SK-N-SH (cell line): ENCODE measurements around the gene MED15. TPM values are rescaled to one million over a fixed set of nuclear protein-coding genes. Genes with fewer than 3 reads are reported as not detected.

ENCODE experiments used
- CTCF ChIA-PET: fragments of 300-600, 350-600 bp; formaldehyde crosslinking; extraction: SDS; loops from one replicate; lab custom pipeline; 2021; lab: Yijun Ruan, JAX
- POLR2A ChIA-PET: fragments of 350-600 bp; sonication (Branson Sonifier 250); formaldehyde crosslinking; extraction: SDS; loops from one replicate; lab custom pipeline; 2020; ENCODE audit warnings: antibody characterized with exemption, inconsistent platforms; lab: Yijun Ruan, JAX
- DNase-seq: peaks from one replicate; pipeline ENCODE4 v3.0.0; 2012
- H2AFZ ChIP-seq: fragments of 200-600 bp; sonication (generic); 2 replicates; pipeline ENCODE4 v1.8.1; 2016; ENCODE audit warnings: antibody characterized with exemption, mild to moderate bottlenecking, low read depth
- H3F3A ChIP-seq: fragments of 200-600 bp; sonication (generic); replicated peaks from 2 replicates; pipeline ENCODE3; 2016; ENCODE audit warnings: antibody characterized with exemption, mild to moderate bottlenecking; ENCODE audit not compliant: insufficient read depth
- H3K27ac ChIP-seq, 2 experiments: fragments of 200-500 bp in 1 of 2; fragments of 200-600 bp in 1 of 2; sonication (Bioruptor generic) in 1 of 2; sonication (generic), shearing (Covaris generic) in 1 of 2; 2 replicates each; pipeline versions ENCODE4 v1.5.1 to v1.6.1; 2014 to 2016; ENCODE audit warnings: low read depth in 2 of 2, inconsistent platforms in 1 of 2, low read length in 1 of 2, mild to moderate bottlenecking in 1 of 2, mixed read lengths in 1 of 2
- H3K27me3 ChIP-seq: fragments of 200-600 bp; sonication (generic), shearing (Covaris generic); 2 replicates; pipeline ENCODE4 v1.6.1; 2016; ENCODE audit warnings: mixed run types; ENCODE audit not compliant: insufficient read depth
- H3K36me3 ChIP-seq, 2 experiments: fragments of 200-500 bp in 1 of 2; fragments of 200-600 bp in 1 of 2; sonication (Bioruptor generic) in 1 of 2; sonication (generic) in 1 of 2; replicated peaks in 1 of 2; 2 replicates each; pipeline versions ENCODE3 to v1.5.1; 2014 to 2016; ENCODE audit warnings: low read length in 1 of 2, mild to moderate bottlenecking in 1 of 2; ENCODE audit not compliant: insufficient read depth in 2 of 2, control insufficient read depth in 1 of 2
- H3K4me1 ChIP-seq, 2 experiments: fragments of 200-500 bp in 1 of 2; fragments of 200-600 bp in 1 of 2; sonication (Bioruptor generic) in 1 of 2; sonication (generic), shearing (Covaris generic) in 1 of 2; 2 replicates each; pipeline versions ENCODE4 v1.5.1 to v1.6.1; 2014 to 2016; ENCODE audit warnings: low read depth in 1 of 2, low read length in 1 of 2, mixed run types in 1 of 2; ENCODE audit not compliant: insufficient read depth in 2 of 2, control insufficient read depth in 1 of 2
- H3K4me2 ChIP-seq: fragments of 200-600 bp; sonication (generic), shearing (Covaris generic); 2 replicates; pipeline ENCODE4 v1.6.1; 2017; ENCODE audit warnings: mixed run types
- H3K4me3 ChIP-seq, 2 experiments: fragments of 200-500 bp in 1 of 2; fragments of 200-600 bp in 1 of 2; sonication (Bioruptor generic) in 1 of 2; sonication (generic), shearing (Covaris generic) in 1 of 2; 2 replicates each; pipeline versions ENCODE4 v1.5.1 to v1.8.1; 2014 to 2016; ENCODE audit warnings: low read depth in 2 of 2, inconsistent platforms in 1 of 2, low read length in 1 of 2, mild to moderate bottlenecking in 1 of 2, mixed read lengths in 1 of 2, moderate library complexity in 1 of 2
- H3K79me2 ChIP-seq: fragments of 200-600 bp; sonication (generic); 2 replicates; pipeline ENCODE4 v1.8.1; 2017; ENCODE audit warnings: mild to moderate bottlenecking; ENCODE audit not compliant: insufficient read depth
- H3K9ac ChIP-seq: fragments of 200-600 bp; sonication (generic); 2 replicates; pipeline ENCODE4 v1.6.1; 2017; ENCODE audit warnings: mixed run types
- H3K9me2 ChIP-seq: fragments of 200-600 bp; sonication (generic); 2 replicates; pipeline ENCODE4 v1.6.1; 2017; ENCODE audit warnings: mixed run types
- H3K9me3 ChIP-seq: fragments of 200-600 bp; sonication (generic); 2 replicates; pipeline ENCODE4 v1.6.1; 2017; ENCODE audit warnings: mixed run types, mild to moderate bottlenecking, moderate library complexity
- H4K20me1 ChIP-seq: fragments of 200-600 bp; sonication (generic); 2 replicates; pipeline ENCODE4 v1.6.1; 2017; ENCODE audit warnings: mild to moderate bottlenecking, mixed run types; ENCODE audit not compliant: insufficient read depth
- EP300 ChIP-seq, 2 experiments: IDR thresholded peaks; 2 replicates each; pipeline versions ENCODE4 v1.4.0 to v1.6.1; 2012; ENCODE audit warnings: borderline replicate concordance in 1 of 2, low read depth in 1 of 2, low read length in 1 of 2
- EZH2phosphoT487 ChIP-seq: fragments of 200-600 bp; sonication (generic); IDR thresholded peaks from 2 replicates; pipeline ENCODE4 v1.6.1; 2017; ENCODE audit warnings: low read depth, mixed run types, mild to moderate bottlenecking, antibody characterized with exemption, moderate library complexity, borderline replicate concordance
- FOXJ3 ChIP-seq: sonication (generic); formaldehyde crosslinking; IDR thresholded peaks from 2 replicates; pipeline ENCODE4 v1.5.1; 2020; ENCODE audit warnings: mild to moderate bottlenecking, missing genetic modification reagents
- GABPA ChIP-seq: IDR thresholded peaks from 2 replicates; pipeline ENCODE4 v1.4.0; 2012; ENCODE audit warnings: low read depth, mild to moderate bottlenecking
- MXI1 ChIP-seq: IDR thresholded peaks from 2 replicates; pipeline ENCODE4 v1.6.1; 2012; ENCODE audit warnings: mild to moderate bottlenecking, low read depth, low read length, improper control_type of control experiment
- NFIC ChIP-seq: IDR thresholded peaks from 2 replicates; pipeline ENCODE4 v1.4.0; 2012; ENCODE audit warnings: borderline replicate concordance
- NRF1 ChIP-seq: IDR thresholded peaks from 2 replicates; pipeline ENCODE4 v1.6.1; 2012; ENCODE audit warnings: low read depth, mild to moderate bottlenecking, low read length
- POLR2AphosphoS5 ChIP-seq: IDR thresholded peaks from 2 replicates; pipeline ENCODE4 v1.6.1; 2012; ENCODE audit warnings: low read depth, low read length
- RAD21 ChIP-seq: IDR thresholded peaks from 2 replicates; pipeline ENCODE4 v1.6.1; 2012; ENCODE audit warnings: mild to moderate bottlenecking, low read length
- RFX5 ChIP-seq: IDR thresholded peaks from 2 replicates; pipeline ENCODE4 v1.6.1; 2012; ENCODE audit warnings: mild to moderate bottlenecking, improper control_type of control experiment, low read length
- RXRA ChIP-seq: IDR thresholded peaks from 2 replicates; pipeline ENCODE4 v1.4.0; 2012; ENCODE audit warnings: low read depth, mild to moderate bottlenecking, borderline replicate concordance
- SIN3A ChIP-seq: IDR thresholded peaks from 2 replicates; pipeline ENCODE4 v1.6.1; 2012; ENCODE audit warnings: low read depth, mild to moderate bottlenecking, low read length, moderate library complexity, borderline replicate concordance
- SMC3 ChIP-seq: IDR thresholded peaks from 2 replicates; pipeline ENCODE4 v1.6.1; 2012; ENCODE audit warnings: low read depth, low read length, improper control_type of control experiment
- TCF12 ChIP-seq: IDR thresholded peaks from 2 replicates; pipeline ENCODE4 v1.4.0; 2012
- TEAD4 ChIP-seq: IDR thresholded peaks from 2 replicates; pipeline ENCODE4 v1.4.0; 2012; ENCODE audit warnings: mild to moderate bottlenecking, borderline replicate concordance; ENCODE audit not compliant: insufficient read depth
- ZBTB33 ChIP-seq: IDR thresholded peaks from 2 replicates; pipeline ENCODE4 v1.4.0; 2012; ENCODE audit warnings: low read depth, borderline replicate concordance
- WGBS: methylation state at CpG from one replicate; pipeline ENCODE4 v1.1.6; 2017; ENCODE audit warnings: low lambda C conversion rate; 5-methylcytosine and 5-hydroxymethylcytosine counted together
- polyA plus RNA-seq, 3 experiments: library from polyadenylated mRNA; depleted of rRNA; stranded (reverse); fragments of >200 nt; gene quantifications; 2 replicates each; pipeline ENCODE4 v1.2.3, GENCODE V29; 2012
- TF ChIP-seq, protein P1 (sequence below): IDR thresholded peaks from 2 replicates; pipeline ENCODE4; 2012
- TF ChIP-seq, protein P2 (sequence below): fragments of 200-600 bp; sonication (generic); IDR thresholded peaks from 2 replicates; pipeline ENCODE4 v1.6.1; 2017; ENCODE audit warnings: antibody characterized with exemption, mild to moderate bottlenecking, moderate library complexity

The MED15 gene
- polyA plus RNA-seq, 1 of the 3 experiments (the other 2 are of a cell fraction), result 45.1 TPM

DNA sequence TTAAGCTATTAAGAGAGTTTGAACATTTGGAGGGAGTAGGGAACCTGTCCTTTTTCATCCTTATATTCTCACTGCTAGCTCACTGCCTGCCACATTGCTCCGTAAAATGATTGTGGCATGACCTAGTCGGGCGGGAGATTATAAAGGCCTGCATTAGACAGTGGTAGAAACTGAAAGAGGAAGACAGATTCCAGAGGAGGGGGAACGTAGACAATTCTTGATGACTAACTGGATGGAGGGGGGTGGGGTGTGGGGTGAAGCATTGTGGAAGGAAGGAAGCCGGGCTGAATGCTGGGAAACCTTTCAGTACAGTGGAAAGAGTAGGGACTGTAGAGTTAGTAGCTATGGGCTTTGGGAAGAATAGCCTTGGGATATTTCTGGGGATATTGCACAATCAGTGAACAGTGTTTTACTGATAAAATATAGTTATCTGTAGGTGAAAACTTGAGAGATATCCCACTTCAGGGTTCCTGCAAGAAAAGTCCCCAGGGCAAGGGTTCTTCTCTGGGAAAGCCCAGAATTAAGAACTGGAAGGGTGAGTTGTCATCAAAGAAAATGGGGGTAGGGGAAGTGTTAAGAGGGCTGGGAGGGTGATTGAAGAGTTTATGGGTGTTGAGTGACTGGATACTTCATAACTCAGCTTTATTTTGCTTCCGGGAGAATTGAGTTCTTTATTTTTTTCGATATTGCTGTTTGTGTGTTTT, 2.1 kb downstream of the MED15 start (continued):
- TF ChIP-seq, protein P1, sequence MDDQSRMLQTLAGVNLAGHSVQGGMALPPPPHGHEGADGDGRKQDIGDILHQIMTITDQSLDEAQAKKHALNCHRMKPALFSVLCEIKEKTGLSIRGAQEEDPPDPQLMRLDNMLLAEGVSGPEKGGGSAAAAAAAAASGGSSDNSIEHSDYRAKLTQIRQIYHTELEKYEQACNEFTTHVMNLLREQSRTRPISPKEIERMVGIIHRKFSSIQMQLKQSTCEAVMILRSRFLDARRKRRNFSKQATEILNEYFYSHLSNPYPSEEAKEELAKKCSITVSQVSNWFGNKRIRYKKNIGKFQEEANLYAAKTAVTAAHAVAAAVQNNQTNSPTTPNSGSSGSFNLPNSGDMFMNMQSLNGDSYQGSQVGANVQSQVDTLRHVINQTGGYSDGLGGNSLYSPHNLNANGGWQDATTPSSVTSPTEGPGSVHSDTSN, result peak; percentile 19; the same call in 1 of the 2 replicates
- no peak for TF ChIP-seq RXRA
- no peak; a peak in 1 of 4 replicates for TF ChIP-seq EP300 (IDR thresholded peaks at IDR 0.05; ENCODE audit: borderline replicate concordance in 1 of 2, low read depth in 1 of 2, low read length in 1 of 2)
- TF ChIP-seq SMC3, result no peak
- TF ChIP-seq TCF12, result peak; percentile 56
- TF ChIP-seq SIN3A, result peak; percentile 91
- TF ChIP-seq RAD21, result no peak

DNA sequence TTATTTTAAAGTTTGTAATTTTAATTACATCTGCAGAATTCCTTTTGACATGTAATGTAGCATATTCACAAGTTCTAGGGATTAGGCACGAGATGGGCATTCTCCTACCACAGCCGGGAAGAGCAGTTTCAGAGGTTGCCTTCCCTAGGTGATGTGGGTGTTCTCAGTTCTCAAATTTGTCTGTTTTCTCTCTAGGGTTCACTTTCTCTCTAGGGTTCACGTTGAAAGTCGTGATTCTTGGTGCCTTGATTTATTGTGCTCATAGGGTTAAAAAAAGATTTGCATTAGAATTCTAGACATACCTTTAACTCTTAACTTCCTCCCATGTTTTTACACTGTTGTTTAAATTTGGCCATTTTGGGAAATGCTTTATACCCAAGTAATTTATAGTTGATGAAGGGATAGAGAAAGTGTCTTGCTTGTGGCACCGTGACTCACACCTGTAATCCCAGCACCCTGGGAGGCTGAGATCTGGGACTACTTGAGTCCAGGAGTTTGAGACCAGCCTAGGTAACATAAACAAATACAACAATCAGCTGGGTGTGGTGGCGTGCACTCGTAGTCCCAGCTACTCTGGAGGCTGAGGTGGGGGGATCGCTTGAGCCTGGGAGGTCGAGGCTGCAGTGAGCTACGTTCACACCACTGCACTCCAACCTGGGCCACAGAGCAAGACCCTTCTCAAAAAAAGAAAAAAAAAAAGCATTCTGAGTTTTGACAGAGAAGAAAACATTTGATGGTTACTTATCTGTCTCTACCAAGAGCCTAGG, 3.6 kb downstream of the MED15 start:
- ChIA-PET CTCF (interaction anchor here (0.9 to 1.3 kb wide), 2 partner anchors 9 to 51 kb away, joined by 3 read pairs; no protein-coding TSS in a partner anchor), POLR2A (no interaction called here)
- H3F3A ChIP-seq, result peaks cover 22% of the 10 kb centered on the region
- peak overlapping the region in 1 of 2 experiments; percentile 96; a peak in 2 of 4 replicates for H3K27ac ChIP-seq
- WGBS, result 85% methylated on average over 10 of the region's 10 CpGs
- no peaks in the 10 kb centered on the region for H3K9me2 ChIP-seq
- no peak for DNase-seq
- H2AFZ ChIP-seq, result no peak overlapping the region
- TF ChIP-seq EZH2phosphoT487 (no peak), POLR2AphosphoS5 (no peak), RFX5 (no peak), NFIC (no peak)
- H4K20me1 ChIP-seq, result peaks cover 63% of the 10 kb centered on the region
- peak overlapping the region; percentile 21; the same call in 1 of the 2 replicates for H3K9ac ChIP-seq
- no peaks in the 10 kb centered on the region for H3K9me3 ChIP-seq
- H3K4me3 ChIP-seq, result peak overlapping the region in 1 of 2 experiments; percentile 67; a peak in 1 of 4 replicates
- peaks cover 90% of the 10 kb centered on the region for H3K79me2 ChIP-seq
- peak overlapping the region; percentile 99; the same call in 1 of the 2 replicates for H3K4me2 ChIP-seq
- H3K36me3 ChIP-seq, result peaks cover 10 to 22% of the 10 kb centered on the region in 2 experiments
- H3K27me3 ChIP-seq, result no peaks in the 10 kb centered on the region
- H3K4me1 ChIP-seq, result peaks cover 25 to 29% of the 10 kb centered on the region in 2 experiments; a peak in 3 of 4 replicates

DNA sequence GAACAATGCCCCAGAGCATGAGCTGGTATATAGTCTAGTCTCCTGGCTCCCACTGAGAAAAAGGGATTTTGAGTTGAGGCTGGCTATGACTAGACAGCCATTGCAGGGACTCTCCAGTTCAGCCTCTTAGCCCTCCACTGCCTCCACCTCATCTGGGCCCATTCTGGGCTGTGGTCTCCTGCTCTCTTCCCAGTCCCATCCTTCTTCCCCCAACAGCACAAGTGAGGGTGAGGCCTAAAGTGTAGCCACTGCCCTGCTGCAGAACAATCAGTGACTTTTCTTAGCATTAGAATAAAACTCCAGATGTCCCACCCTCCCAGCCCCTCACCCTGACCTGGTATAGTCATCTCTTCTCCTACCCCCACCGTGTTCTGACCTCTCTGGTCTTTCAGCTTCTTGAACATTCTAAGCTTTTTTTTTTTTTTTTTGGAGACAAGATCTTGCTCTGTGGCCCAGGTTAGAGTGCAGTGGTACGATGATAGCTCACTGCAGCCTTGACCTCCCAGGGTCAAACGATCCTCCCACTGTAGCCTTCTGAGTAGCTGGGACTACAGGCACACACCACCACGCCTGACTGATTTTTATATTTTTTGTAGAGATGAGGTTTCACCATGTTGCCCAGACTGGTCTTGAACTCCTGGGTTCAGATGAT, 4.3 kb downstream of the MED15 start:
- peaks cover 69% of the 10 kb centered on the region for H4K20me1 ChIP-seq
- no peaks in the 10 kb centered on the region for H3K9me3 ChIP-seq
- H3K4me1 ChIP-seq, result peaks cover 22 to 29% of the 10 kb centered on the region in 2 experiments; a peak in 3 of 4 replicates
- ChIA-PET POLR2A (no interaction called here), CTCF (no interaction called here)
- no peak for DNase-seq
- no peak overlapping the region for H3K9ac ChIP-seq
- no peaks in the 10 kb centered on the region for H3K9me2 ChIP-seq
- peak overlapping the region; percentile 99; the same call in 1 of the 2 replicates for H3K4me2 ChIP-seq
- H3K27me3 ChIP-seq, result no peaks in the 10 kb centered on the region
- H3K36me3 ChIP-seq, result peaks cover 10 to 22% of the 10 kb centered on the region in 2 experiments
- peaks cover 97% of the 10 kb centered on the region for H3K79me2 ChIP-seq
- H2AFZ ChIP-seq, result no peak overlapping the region
- 85% methylated on average over 4 of the region's 4 CpGs for WGBS
- no peak overlapping the region for H3K4me3 ChIP-seq
- H3F3A ChIP-seq, result peaks cover 22% of the 10 kb centered on the region
- peak overlapping the region in 1 of 2 experiments; percentile 96; a peak in 2 of 4 replicates for H3K27ac ChIP-seq
- TF ChIP-seq ZBTB33 (no peak), FOXJ3 (no peak), TEAD4 (no peak), MXI1 (no peak), SIN3A (no peak), GABPA (no peak), NRF1 (no peak)
- TF ChIP-seq, protein P2, sequence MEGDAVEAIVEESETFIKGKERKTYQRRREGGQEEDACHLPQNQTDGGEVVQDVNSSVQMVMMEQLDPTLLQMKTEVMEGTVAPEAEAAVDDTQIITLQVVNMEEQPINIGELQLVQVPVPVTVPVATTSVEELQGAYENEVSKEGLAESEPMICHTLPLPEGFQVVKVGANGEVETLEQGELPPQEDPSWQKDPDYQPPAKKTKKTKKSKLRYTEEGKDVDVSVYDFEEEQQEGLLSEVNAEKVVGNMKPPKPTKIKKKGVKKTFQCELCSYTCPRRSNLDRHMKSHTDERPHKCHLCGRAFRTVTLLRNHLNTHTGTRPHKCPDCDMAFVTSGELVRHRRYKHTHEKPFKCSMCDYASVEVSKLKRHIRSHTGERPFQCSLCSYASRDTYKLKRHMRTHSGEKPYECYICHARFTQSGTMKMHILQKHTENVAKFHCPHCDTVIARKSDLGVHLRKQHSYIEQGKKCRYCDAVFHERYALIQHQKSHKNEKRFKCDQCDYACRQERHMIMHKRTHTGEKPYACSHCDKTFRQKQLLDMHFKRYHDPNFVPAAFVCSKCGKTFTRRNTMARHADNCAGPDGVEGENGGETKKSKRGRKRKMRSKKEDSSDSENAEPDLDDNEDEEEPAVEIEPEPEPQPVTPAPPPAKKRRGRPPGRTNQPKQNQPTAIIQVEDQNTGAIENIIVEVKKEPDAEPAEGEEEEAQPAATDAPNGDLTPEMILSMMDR, result no peak
